HAP-1 (cell line): ENCODE results near the gene ADD3.
"Not testable (repeated sequence)": the region's sequence is repeated elsewhere in the genome, so short reads cannot be mapped to it uniquely, and the experiment has no call there.

Source experiments
- DNase-seq, 2 experiments: peaks; one replicate each; pipeline ENCODE4 v3.0.0-alpha.2; 2016 to 2020; ENCODE audit warnings: low spot score in 2 of 2
- H3K27me3 ChIP-seq: fragments of 250-450 bp; sonication (Bioruptor Pico); 2 replicates; pipeline ENCODE4 v1.5.1; 2020; ENCODE audit warnings: low read depth, mild to moderate bottlenecking, moderate library complexity
- H3K36me3 ChIP-seq: fragments of 250-450 bp; sonication (Bioruptor Pico); replicated peaks from 2 replicates; pipeline ENCODE4 v1.5.1; 2020; ENCODE audit warnings: mild to moderate bottlenecking
- H3K4me1 ChIP-seq: fragments of 250-450 bp; sonication (Bioruptor Pico); 2 replicates; pipeline ENCODE4 v1.5.1; 2020; ENCODE audit warnings: mild to moderate bottlenecking
- H3K4me3 ChIP-seq: fragments of 250-450 bp; sonication (Bioruptor Pico); 2 replicates; pipeline ENCODE4 v1.5.1; 2020; ENCODE audit warnings: mild to moderate bottlenecking, moderate library complexity
- H3K9me3 ChIP-seq: fragments of 250-450 bp; sonication (Bioruptor Pico); 2 replicates; pipeline ENCODE4 v1.5.1; 2020; ENCODE audit warnings: mild to moderate bottlenecking, moderate library complexity
- in situ Hi-C: fragments of 300-500 bp; cut with MboI; formaldehyde crosslinking; loops from 3 replicates; pipeline ENCODE4 v1.14.3; 2020; ENCODE audit warnings: low sequenced_read_pairs, inconsistent platforms, mixed read lengths

Gene ADD3

GRCh38 chr10:110040767-110041478, 33.1 kb downstream of the ADD3 start:
- in situ Hi-C loops, result no loop called here
- Histone ChIP-seq H3K4me3 (no peak overlapping the region), H3K9me3 (no peaks in the 10 kb centered on the region), H3K4me1 (no peaks in the 10 kb centered on the region), H3K36me3 (no peaks in the 10 kb centered on the region), H3K27me3 (no peaks in the 10 kb centered on the region)
- DNase-seq, result no peak

- no peaks in the 10 kb centered on the region for H3K27me3 ChIP-seq
- no peaks in the 10 kb centered on the region for H3K4me1 ChIP-seq
- in situ Hi-C loops, result no loop called here
- no peaks in the 10 kb centered on the region for H3K9me3 ChIP-seq
- no peak for DNase-seq
- no peak overlapping the region for H3K4me3 ChIP-seq
- no peaks in the 10 kb centered on the region for H3K36me3 ChIP-seq
Observed at GRCh38 chr10:110041479-110041829, 33.7 kb downstream of the ADD3 start.

GRCh38 chr10:110042181-110042580, 34.4 kb downstream of the ADD3 start:
- H3K27me3 ChIP-seq, result no peaks in the 10 kb centered on the region
- no peak for DNase-seq
- no peak overlapping the region for H3K4me3 ChIP-seq
- H3K4me1 ChIP-seq, result no peaks in the 10 kb centered on the region
- H3K9me3 ChIP-seq, result no peaks in the 10 kb centered on the region
- in situ Hi-C loops, result no loop called here
- H3K36me3 ChIP-seq, result no peaks in the 10 kb centered on the region

- H3K27me3 ChIP-seq, result no peaks in the 10 kb centered on the region
- no peaks in the 10 kb centered on the region for H3K36me3 ChIP-seq
- no peak for DNase-seq
- in situ Hi-C loops, result no loop called here
- no peaks in the 10 kb centered on the region for H3K4me1 ChIP-seq
- no peak overlapping the region for H3K4me3 ChIP-seq
- H3K9me3 ChIP-seq, result peaks cover 3% of the 10 kb centered on the region
Observed at GRCh38 chr10:110042891-110043290, 35.1 kb downstream of the ADD3 start.

GRCh38 chr10:110044681-110045080, 36.9 kb downstream of the ADD3 start:
- H3K9me3 ChIP-seq, result peaks cover 9% of the 10 kb centered on the region
- no peaks in the 10 kb centered on the region for H3K4me1 ChIP-seq
- no peak for DNase-seq
- in situ Hi-C loops, result no loop called here
- no peak overlapping the region for H3K4me3 ChIP-seq
- H3K36me3 ChIP-seq, result no peaks in the 10 kb centered on the region; the same call in 1 of the 2 replicates
- H3K27me3 ChIP-seq, result no peaks in the 10 kb centered on the region

GRCh38 chr10:110045772-110046171, 38.0 kb downstream of the ADD3 start:
- Histone ChIP-seq H3K9me3 (peaks cover 9% of the 10 kb centered on the region), H3K27me3 (no peaks in the 10 kb centered on the region), H3K4me3 (no peak overlapping the region), H3K4me1 (no peaks in the 10 kb centered on the region), H3K36me3 (no peaks in the 10 kb centered on the region; the same call in 1 of the 2 replicates)
- in situ Hi-C loops, result no loop called here
- DNase-seq, result no peak

GRCh38 chr10:110048145-110048544, 40.4 kb downstream of the ADD3 start:
- H3K36me3 ChIP-seq, DNase-seq, in situ Hi-C loops, H3K27me3 ChIP-seq, H3K9me3 ChIP-seq, H3K4me1 ChIP-seq, H3K4me3 ChIP-seq: not testable (repeated sequence)

GRCh38 chr10:110048781-110049180, 41.0 kb downstream of the ADD3 start:
- DNase-seq, result no peak
- Histone ChIP-seq H3K4me3 (no peak overlapping the region), H3K27me3 (no peaks in the 10 kb centered on the region), H3K4me1 (no peaks in the 10 kb centered on the region), H3K36me3 (no peaks in the 10 kb centered on the region; the same call in 1 of the 2 replicates), H3K9me3 (peaks cover 9% of the 10 kb centered on the region)
- in situ Hi-C loops, result no loop called here

GRCh38 chr10:110049889-110050591, 42.3 kb downstream of the ADD3 start:
- DNase-seq, H3K4me1 ChIP-seq, H3K27me3 ChIP-seq, H3K9me3 ChIP-seq, H3K4me3 ChIP-seq, H3K36me3 ChIP-seq, in situ Hi-C loops: not testable (repeated sequence)

GRCh38 chr10:110051487-110051886, 43.7 kb downstream of the ADD3 start:
- in situ Hi-C loops, result no loop called here
- H3K4me1 ChIP-seq, result peaks cover 5% of the 10 kb centered on the region
- no peak overlapping the region for H3K4me3 ChIP-seq
- H3K36me3 ChIP-seq, result no peaks in the 10 kb centered on the region; the same call in 1 of the 2 replicates
- no peak for DNase-seq
- peaks cover 9% of the 10 kb centered on the region for H3K9me3 ChIP-seq
- no peaks in the 10 kb centered on the region for H3K27me3 ChIP-seq

GRCh38 chr10:110052916-110053315, 45.1 kb downstream of the ADD3 start:
- DNase-seq, result no peak

GRCh38 chr10:110056822-110057221, 49.0 kb downstream of the ADD3 start:
- no peak overlapping the region for H3K4me3 ChIP-seq
- peaks cover 5% of the 10 kb centered on the region for H3K4me1 ChIP-seq
- no peaks in the 10 kb centered on the region for H3K27me3 ChIP-seq
- no peaks in the 10 kb centered on the region for H3K9me3 ChIP-seq
- H3K36me3 ChIP-seq, result no peaks in the 10 kb centered on the region
- no peak for DNase-seq
- in situ Hi-C loops, result no loop called here

More at GRCh38 chr10:110052916-110053315, 45.1 kb downstream of the ADD3 start:
- no peaks in the 10 kb centered on the region for H3K27me3 ChIP-seq
- in situ Hi-C loops, result no loop called here
- no peaks in the 10 kb centered on the region; the same call in 1 of the 2 replicates for H3K36me3 ChIP-seq
- peaks cover 5% of the 10 kb centered on the region for H3K4me1 ChIP-seq
- peaks cover 6% of the 10 kb centered on the region for H3K9me3 ChIP-seq
- H3K4me3 ChIP-seq, result no peak overlapping the region

GRCh38 chr10:110057456-110057855, 49.7 kb downstream of the ADD3 start:
- in situ Hi-C loops, result no loop called here
- Histone ChIP-seq H3K27me3 (no peaks in the 10 kb centered on the region), H3K4me1 (peaks cover 5% of the 10 kb centered on the region), H3K4me3 (no peak overlapping the region), H3K36me3 (no peaks in the 10 kb centered on the region), H3K9me3 (no peaks in the 10 kb centered on the region)
- DNase-seq, result no peak

GRCh38 chr10:110058212-110058611, 50.4 kb downstream of the ADD3 start:
- Histone ChIP-seq H3K27me3 (no peaks in the 10 kb centered on the region), H3K4me3 (no peak overlapping the region), H3K36me3 (no peaks in the 10 kb centered on the region), H3K4me1 (peaks cover 5% of the 10 kb centered on the region), H3K9me3 (no peaks in the 10 kb centered on the region)
- DNase-seq, result no peak
- in situ Hi-C loops, result no loop called here
